HG03135 (cell line): Measurements from ENCODE around the gene VKORC1L1.
"Not testable (repeated sequence)": the region's sequence is repeated elsewhere in the genome, so short reads cannot be mapped to it uniquely, and the experiment has no call there.

Experiments
- ATAC-seq: cut with Tn5 transposase; IDR thresholded peaks from one replicate; pipeline ENCODE4 v1.9.1; 2021; ENCODE audit warnings: mild to moderate bottlenecking, moderate library complexity; ENCODE audit not compliant: unreplicated experiment

VKORC1L1 gene

GRCh38 chr7:65884983-65885382, 12.1 kb downstream of the VKORC1L1 start:
- not testable (repeated sequence) for ATAC-seq

DNA sequence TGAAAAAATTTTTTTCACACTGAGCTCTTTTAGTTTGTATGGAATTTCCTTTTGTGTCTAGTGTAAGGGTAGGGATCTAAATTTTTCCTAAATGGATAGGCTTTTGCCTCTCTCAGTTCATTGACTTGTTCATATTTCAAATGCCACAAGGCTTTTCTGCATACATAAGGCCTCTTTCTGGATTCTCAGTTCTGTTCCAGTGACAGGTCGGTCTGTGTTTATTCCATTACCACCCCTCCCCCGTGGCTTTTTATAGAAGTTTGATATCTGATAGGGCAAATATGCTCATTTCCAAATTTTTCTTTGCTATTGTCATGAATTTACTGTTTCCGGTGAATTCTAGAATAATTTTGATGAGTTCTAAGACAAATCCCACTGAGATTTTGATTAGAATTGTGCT, 12.7 kb downstream of the VKORC1L1 start:
- ATAC-seq: not testable (repeated sequence)

- not testable (repeated sequence) for ATAC-seq
Observed at GRCh38 chr7:65888434-65889156, 15.7 kb downstream of the VKORC1L1 start.

- ATAC-seq: not testable (repeated sequence)
Observed at GRCh38 chr7:65889722-65890121, 16.8 kb downstream of the VKORC1L1 start.

DNA sequence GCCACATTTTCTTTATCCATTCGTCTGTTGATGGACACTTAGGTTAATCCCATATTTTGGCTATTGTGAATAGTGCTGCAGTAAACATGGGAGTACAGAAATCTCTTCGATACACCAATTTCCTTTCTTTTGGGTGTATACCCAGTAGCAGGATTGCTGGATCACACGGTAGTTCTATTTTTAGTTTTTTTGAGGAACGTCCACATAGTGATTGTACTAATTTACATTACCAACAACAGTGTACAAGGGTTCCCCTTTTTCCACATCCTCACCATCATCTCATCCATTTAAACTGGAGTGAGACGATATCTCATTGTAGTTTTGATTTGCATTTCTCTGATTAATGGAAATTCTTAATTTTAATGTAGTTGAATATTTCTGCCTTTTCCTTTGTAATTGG, 19.3 kb downstream of the VKORC1L1 start:
- ATAC-seq: no peak

DNA sequence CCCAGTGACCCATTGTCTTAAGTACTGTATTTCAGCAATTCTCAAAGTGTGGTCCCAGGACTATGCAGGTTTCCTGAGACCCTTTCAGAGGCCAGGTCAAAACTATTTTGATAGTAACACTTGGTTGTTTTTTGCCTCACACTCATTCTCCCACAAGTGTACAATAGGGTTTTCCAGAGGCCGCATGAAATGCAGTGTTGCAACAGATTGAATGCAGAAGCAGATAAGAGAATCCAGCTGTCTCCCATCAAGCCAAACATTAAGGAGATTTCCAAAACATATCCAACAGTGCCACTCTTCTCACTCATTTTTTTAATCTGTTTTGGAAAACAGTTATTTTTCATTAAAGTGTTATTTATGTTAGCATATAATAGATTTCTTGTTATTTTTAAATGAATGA, 20.0 kb downstream of the VKORC1L1 start:
- ATAC-seq: no peak

DNA sequence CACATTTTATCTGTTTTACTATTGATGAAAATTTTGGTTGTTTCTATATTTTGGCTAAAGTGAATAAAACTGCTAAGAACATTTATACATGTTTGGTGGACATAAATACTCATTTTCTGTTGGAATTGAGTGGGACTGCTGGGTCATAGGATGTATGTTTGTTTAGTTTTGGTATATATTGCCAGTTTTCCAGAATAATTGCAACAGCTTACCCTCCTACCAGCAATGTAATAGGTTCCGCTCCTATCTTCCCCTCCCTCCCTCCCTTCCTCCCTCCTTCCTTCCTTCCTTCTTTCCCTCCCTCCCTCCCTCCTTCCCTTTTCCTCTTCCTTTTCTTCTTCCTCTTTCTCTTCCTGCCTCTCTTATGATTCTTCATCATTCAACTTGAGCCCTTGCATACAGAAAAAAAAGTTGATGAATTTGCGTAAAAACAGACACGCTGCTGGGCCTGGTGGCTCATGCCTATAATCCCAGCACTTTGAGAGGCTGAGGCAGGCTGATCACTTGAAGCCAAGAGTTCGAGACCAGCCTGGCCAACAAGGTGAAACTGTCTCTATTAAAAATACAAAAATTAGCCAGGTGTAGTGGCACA, 23.5 kb downstream of the VKORC1L1 start:
- ATAC-seq: no peak

DNA sequence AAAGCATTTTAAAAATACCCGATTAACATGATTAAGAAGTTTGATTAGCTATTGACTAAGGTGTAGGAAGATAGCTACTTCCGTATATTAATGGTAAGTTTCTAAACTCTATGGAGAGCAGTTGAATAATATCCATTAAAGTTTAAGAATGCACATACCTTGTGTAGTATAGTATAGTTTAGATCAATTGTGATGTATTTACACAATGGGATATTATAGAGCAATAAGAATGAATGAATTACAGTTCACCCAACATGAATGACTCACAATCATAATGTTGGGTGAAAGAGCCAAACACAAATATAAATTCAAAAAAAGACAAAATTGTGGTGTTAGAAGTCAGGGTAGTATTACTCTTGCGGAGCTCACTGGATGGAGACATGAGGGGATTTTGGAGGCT, 24.4 kb downstream of the VKORC1L1 start:
- ATAC-seq: not testable (repeated sequence)

GRCh38 chr7:65898677-65899447, 26.0 kb downstream of the VKORC1L1 start:
- ATAC-seq: not testable (repeated sequence)

DNA sequence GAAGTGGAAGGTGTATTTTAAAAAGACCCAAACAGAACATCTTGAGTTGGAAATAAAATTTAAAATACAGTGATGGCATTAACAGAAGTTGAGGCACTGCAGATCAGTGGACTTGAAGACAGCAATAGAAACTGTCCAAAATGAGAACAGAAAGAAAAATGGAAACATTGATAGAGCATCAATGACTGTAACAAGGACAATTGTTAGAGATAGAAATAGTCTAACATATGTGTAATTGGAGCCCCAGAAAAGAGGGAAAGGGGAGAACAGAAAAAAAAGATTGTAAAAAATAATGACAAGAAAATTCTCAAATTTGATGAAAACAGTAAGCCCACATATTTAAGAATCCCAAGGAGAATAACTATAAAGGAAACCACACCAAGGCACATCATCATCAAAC, 29.4 kb downstream of the VKORC1L1 start:
- ATAC-seq: no peak

- no peak for ATAC-seq
Observed at GRCh38 chr7:65907501-65908198, 34.8 kb downstream of the VKORC1L1 start.

DNA sequence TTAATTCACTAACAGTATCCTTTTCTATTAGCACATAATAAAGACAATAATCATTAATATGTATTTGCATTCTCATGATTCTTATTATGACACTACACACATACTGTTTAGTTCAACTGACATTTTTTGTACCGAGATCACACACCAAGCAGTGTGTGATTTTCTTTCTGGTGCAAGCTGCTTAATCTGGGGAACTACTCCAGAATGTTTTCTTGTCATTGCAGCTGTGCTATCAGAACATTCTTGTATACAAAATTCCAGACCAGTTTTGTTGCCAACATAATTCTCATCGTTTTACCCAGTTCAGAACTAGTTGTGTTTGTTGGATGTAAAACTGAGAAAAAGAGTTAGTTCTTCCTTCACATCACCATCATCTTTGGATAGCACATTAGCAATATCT, 37.4 kb downstream of the VKORC1L1 start:
- no peak for ATAC-seq

- no peak for ATAC-seq
Observed at GRCh38 chr7:65912237-65912636, 39.4 kb downstream of the VKORC1L1 start.

GRCh38 chr7:65915921-65916657, 43.2 kb downstream of the VKORC1L1 start:
- ATAC-seq: no peak

GRCh38 chr7:65923316-65923715, 50.4 kb downstream of the VKORC1L1 start:
- no peak for ATAC-seq

- ATAC-seq: no peak
Observed at GRCh38 chr7:65924193-65924592, 51.3 kb downstream of the VKORC1L1 start.

DNA sequence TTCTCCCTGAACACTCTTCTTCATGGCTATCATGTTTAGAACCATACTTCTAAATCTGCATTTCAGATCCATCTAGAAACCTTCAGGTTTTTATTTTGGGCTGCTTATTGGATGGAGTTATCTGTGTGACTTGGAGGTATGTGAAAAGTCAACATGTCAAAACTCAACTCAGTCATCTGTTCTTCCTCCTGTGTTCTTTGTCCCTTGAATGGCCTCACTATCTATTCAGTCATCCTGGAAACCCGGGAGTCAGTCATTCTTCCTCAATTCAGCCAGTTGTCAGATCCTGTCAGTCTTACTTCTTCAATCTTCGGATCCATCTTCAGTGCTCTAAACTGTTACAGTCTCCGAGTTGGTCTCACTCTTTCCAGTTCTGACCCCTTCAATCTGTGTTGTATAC, 52.2 kb downstream of the VKORC1L1 start:
- ATAC-seq: no peak

DNA sequence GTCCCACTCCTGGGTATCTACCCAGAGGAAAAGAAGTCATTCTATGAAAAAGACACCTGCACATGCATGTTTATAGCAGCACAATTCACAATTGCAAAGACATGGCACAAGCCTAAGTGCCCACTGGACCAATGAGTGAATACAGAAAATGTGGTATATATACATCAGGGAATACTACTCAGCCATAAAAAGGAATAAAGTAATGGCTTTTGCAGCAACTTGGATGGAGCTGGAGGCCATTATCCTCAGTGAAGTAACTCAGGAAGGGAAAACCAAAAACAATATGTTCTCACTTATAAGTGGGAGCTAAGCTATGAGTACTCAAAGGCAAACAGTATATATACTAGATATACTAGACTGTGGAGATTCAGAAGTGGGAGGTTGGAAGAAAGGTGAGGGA, 53.7 kb downstream of the VKORC1L1 start:
- no peak for ATAC-seq

DNA sequence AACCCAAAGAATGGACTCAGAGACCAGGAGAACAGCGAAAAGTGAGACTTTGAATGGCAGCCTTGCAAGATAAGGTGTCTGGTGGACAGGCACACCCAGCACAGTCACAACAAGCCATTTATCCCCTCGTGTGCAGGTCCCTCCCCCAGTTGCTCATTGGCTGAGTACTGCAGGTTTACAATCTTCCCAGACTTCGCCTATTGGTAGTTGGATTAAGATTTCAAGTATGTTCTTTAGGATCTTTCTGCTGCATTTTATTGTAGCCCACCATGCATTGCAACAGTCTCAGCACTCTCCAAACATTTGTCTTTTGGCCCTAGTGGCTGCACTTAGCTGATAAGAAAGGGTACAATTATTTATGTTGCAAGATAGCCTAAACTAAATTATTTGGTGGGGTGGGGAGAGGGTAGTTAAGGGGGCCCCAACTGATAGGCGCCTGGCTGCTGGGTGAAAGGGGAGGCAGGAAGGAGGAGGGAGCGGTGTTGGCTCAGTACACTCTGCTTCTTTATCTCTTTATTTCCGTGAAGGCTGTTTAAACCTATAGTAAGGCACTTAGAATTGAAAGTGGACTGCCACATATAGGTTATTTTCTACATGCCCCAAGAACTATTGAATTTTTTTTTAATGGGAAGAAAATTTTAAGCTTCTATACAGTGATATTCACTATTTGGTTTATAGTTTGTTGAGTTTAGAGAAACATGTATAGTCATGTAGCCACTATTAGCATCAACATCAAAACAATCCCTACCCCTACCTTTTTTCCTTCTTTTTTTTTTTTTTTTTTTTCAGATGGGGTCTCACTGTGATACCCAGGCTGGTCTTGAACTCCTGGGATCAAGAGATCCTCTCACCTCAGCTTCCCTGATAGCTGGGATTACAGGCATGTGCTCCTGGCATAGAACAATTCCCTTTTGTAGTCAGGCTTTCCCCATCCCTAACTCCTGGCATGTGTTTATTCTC, 54.9 kb downstream of the VKORC1L1 start:
- no peak for ATAC-seq

DNA sequence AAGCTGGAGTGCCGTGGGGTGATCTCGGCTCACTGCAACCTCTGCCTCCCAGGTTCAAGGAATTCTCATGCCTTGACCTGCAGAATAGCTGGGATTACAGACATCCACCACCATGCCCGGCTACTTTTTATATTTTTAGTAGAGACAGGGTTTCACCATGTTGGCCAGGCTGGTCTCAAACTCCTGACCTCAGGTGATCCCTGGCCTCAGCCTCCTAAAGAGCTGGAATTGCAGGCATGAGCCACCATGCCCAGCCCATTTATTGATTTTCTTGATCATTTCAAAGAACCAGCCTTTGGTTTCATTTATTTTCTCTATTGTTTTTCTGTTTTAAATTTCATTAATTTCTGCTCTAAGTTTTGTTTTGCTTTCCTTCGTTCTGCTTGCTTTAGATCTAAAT, 58.8 kb downstream of the VKORC1L1 start:
- no peak for ATAC-seq
